KOPT-K1 (cell line): ENCODE measurements around the gene GFPT2.

Source experiments
- H3K27ac ChIP-seq: fragments of 200-600 bp; sonication (generic); 2 replicates; pipeline ENCODE4 v1.5.1; 2016; ENCODE audit warnings: antibody characterized with exemption, mild to moderate bottlenecking, low read depth, low read length; ENCODE audit not compliant: poor library complexity, severe bottlenecking
- H3K36me3 ChIP-seq: fragments of 200-600 bp; sonication (generic); 2 replicates; pipeline ENCODE4 v1.5.1; 2017; ENCODE audit warnings: antibody characterized with exemption, mild to moderate bottlenecking, low read length, moderate library complexity; ENCODE audit not compliant: insufficient read depth
- H3K9me3 ChIP-seq: fragments of 200-600 bp; sonication (generic); 2 replicates; pipeline ENCODE4 v1.5.1; 2017; ENCODE audit warnings: antibody characterized with exemption, low read length, mild to moderate bottlenecking; ENCODE audit not compliant: insufficient read depth, poor library complexity, severe bottlenecking

The GFPT2 gene

DNA sequence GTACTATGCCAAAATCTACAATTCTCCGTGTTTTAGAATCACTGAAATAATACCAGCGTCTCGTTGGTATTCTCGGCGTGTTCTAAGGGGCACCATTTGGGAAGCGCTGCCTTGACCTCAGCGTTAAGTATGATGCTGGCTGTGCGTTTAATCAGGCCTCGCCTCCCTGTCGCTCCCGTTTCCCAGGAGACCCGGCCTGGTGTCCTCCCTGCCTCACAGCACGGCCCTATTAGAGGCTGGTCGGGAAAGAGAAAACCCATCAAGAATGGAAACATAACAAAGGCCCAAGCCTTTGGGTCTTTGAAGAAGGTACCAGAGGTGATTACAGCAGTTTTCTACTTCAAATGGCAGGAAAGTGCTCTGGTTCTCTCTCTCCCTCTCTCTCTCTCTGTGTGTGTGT, 30.0 kb downstream of the GFPT2 start:
- no peak overlapping the region for H3K27ac ChIP-seq
- H3K36me3 ChIP-seq = no peaks in the 10 kb centered on the region
- H3K9me3 ChIP-seq = no peaks in the 10 kb centered on the region

- H3K27ac ChIP-seq = no peak overlapping the region
- H3K36me3 ChIP-seq = no peaks in the 10 kb centered on the region
Measured at GRCh38 chr5:180318456-180319089, 34.6 kb downstream of the GFPT2 start.

GRCh38 chr5:180316586-180316985, 36.5 kb downstream of the GFPT2 start:
- Histone ChIP-seq H3K27ac (no peak overlapping the region), H3K9me3 (no peaks in the 10 kb centered on the region), H3K36me3 (no peaks in the 10 kb centered on the region)

More at GRCh38 chr5:180318456-180319089, 34.6 kb downstream of the GFPT2 start:
- no peaks in the 10 kb centered on the region for H3K9me3 ChIP-seq

DNA sequence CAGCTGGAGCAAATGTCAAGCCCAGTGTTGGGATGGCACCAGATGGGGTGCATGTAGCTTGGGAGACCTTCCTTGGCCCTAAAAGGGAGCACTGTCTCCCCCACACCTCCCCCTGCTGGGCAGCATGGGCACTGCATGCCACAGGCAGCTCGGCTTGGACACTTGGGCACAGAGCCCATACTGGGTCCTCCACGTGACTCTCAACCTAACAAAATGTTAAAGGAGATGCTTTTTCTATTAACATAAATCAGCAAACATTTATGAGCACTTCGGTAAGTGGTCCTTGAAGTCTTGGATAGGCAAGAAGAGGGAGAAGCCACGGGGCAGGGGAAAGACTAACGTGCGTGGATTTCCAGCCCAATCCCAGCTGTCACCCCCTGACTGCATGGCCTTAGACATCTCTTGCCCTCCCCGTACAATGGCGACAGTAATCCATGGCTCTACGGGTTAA, 37.3 kb downstream of the GFPT2 start:
- Histone ChIP-seq H3K27ac (no peak overlapping the region), H3K9me3 (no peaks in the 10 kb centered on the region), H3K36me3 (no peaks in the 10 kb centered on the region)

- Histone ChIP-seq H3K27ac (peak overlapping the region; percentile 36), H3K36me3 (no peaks in the 10 kb centered on the region), H3K9me3 (no peaks in the 10 kb centered on the region)
Measured at GRCh38 chr5:180313677-180314505, 39.2 kb downstream of the GFPT2 start.

- Histone ChIP-seq H3K9me3 (no peaks in the 10 kb centered on the region), H3K36me3 (no peaks in the 10 kb centered on the region), H3K27ac (no peak overlapping the region)
Measured at GRCh38 chr5:180311216-180311615, 41.9 kb downstream of the GFPT2 start.

GRCh38 chr5:180306796-180307195, 46.3 kb downstream of the GFPT2 start:
- no peak overlapping the region for H3K27ac ChIP-seq
- H3K9me3 ChIP-seq = no peaks in the 10 kb centered on the region
- no peaks in the 10 kb centered on the region for H3K36me3 ChIP-seq

DNA sequence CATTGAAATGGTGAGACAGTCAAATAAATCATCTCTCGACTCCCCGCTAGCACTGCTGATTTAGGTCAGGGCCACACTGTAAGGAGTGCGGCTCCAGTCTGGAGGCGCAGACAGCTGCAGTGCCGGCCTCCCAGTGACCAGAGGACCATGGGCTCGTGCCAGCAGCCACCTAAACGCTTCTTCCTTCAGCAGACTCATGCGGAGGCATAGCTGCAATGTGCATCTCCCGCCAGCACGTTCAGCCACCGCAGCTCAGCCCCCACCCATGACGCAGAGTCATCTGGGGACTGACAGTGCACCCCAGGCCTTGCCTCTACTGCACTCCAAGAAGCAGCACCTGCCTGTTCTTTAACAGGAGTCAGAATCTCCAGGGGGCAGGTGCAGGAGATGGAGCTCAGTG, 47.7 kb downstream of the GFPT2 start:
- Histone ChIP-seq H3K27ac (no peak overlapping the region), H3K9me3 (no peaks in the 10 kb centered on the region), H3K36me3 (no peaks in the 10 kb centered on the region)

GRCh38 chr5:180304431-180305375, 48.4 kb downstream of the GFPT2 start:
- Histone ChIP-seq H3K27ac (no peak overlapping the region), H3K9me3 (no peaks in the 10 kb centered on the region), H3K36me3 (no peaks in the 10 kb centered on the region)

DNA sequence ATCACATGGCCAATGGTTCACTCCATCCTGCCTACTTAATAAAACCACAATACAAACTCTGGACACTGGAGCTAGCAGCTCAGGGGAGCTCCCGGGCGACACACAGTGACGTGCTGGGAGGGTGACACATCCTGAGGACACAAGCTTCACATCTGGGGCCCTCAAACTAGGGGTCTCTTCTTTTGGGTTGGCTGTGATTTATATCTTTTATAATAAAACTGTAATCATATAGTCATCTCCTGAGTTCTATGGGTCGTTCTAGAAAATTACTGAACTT, 49.2 kb downstream of the GFPT2 start:
- no peaks in the 10 kb centered on the region for H3K36me3 ChIP-seq

DNA sequence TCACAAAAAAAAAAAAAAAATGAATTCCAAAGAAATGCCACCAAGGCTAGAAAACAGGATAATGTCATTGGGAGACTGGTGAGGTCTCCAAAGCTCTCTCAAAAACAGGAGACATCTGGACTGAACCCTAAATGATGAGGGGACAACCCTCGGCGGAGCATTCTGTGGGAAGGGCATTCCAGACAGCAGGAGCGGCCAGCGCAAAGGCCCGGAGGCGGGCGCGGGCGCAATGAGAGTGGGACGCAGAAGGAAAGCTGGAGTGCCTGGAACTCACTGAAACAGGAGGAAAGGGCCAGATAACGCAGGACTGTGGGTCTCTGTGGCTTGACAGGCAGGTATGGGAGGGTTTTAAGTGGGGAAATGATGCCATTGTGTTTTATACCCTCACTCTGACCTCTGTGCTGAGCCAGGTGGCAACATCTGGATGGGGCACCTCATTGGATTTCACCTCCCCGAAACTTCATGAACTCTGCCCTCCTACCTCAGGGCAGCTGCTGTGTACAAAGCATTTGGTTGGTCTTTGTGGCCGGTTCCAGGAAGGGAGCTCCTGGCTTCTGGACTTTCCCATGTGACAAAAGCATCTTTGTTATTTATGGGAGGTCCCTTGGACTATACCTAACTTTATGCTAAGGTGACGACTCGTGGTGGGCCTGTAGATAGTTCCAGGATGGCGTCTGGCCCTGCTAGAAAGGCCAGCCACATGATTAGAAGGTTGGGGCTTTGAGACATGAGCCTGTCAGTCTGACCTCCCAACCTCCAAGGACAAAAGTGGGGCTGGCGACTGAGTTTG, 49.7 kb downstream of the GFPT2 start:
- Histone ChIP-seq H3K9me3 (no peaks in the 10 kb centered on the region), H3K36me3 (no peaks in the 10 kb centered on the region)

More for the DNA sequence above, 49.2 kb downstream of the GFPT2 start:
- Histone ChIP-seq H3K27ac (no peak overlapping the region), H3K9me3 (no peaks in the 10 kb centered on the region)

GRCh38 chr5:180302256-180302655, 50.9 kb downstream of the GFPT2 start:
- no peak overlapping the region for H3K27ac ChIP-seq
- H3K9me3 ChIP-seq = no peaks in the 10 kb centered on the region
- H3K36me3 ChIP-seq = no peaks in the 10 kb centered on the region

More for the DNA sequence above, 49.7 kb downstream of the GFPT2 start:
- H3K27ac ChIP-seq = no peak overlapping the region

DNA sequence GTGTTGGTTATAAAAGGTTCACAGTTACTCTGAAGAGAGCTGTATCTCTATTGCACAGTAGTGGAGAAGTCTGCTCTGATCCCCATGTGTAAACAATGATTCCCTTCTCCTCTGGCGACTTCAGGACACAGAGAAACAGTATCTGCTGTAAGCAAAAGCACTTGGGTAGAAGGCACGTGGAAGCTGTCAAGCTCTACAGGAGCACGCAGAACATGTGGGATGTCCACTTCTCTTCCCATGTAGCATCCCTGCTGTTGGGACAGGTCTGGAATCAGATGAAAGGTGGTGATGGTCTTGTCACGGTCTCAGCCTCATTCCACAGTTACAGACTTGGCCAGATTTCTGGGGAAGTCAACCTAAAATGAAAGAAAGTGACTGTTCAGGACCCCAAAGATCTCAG, 51.9 kb downstream of the GFPT2 start:
- H3K36me3 ChIP-seq = no peaks in the 10 kb centered on the region
- no peak overlapping the region for H3K27ac ChIP-seq
- no peaks in the 10 kb centered on the region for H3K9me3 ChIP-seq

DNA sequence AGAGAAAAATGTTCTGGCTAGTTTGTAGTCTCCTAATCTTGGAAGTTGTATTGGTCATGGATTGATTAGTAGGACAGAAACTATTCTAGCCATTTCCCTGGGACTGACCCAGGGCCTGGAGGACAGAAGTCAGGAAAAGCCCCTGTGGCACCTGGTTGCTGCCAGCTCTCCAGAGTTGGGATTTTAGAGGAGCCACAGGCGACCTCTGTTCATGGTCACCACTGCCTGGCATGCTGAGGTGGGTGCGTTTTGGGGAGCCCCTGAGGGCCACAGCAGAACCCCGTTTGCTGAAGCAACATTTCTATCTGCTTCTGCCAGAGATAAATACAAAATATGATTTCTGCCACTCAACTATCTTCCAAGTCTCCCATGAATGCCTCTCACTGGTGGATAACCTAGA, 53.6 kb downstream of the GFPT2 start:
- no peaks in the 10 kb centered on the region for H3K9me3 ChIP-seq
- H3K36me3 ChIP-seq = 0 out of 2 replicates have a peak, but pooled peaks cover 7% of the 10 kb centered on the region

More for the DNA sequence above, 53.6 kb downstream of the GFPT2 start:
- no peak overlapping the region for H3K27ac ChIP-seq
